Jurkat, Clone E6-1 (cell line): ENCODE measurements around the gene GABRG3.

Experiments
- DNase-seq: peaks from one replicate; pipeline ENCODE4 v3.0.0-alpha.2; 2011; ENCODE audit warnings: low read depth, low spot score
- H3K4me3 ChIP-seq: 2 replicates; pipeline ENCODE4 v1.5.1; 2011; ENCODE audit warnings: mild to moderate bottlenecking, low read length, control low read depth, moderate library complexity

The GABRG3 gene

DNA sequence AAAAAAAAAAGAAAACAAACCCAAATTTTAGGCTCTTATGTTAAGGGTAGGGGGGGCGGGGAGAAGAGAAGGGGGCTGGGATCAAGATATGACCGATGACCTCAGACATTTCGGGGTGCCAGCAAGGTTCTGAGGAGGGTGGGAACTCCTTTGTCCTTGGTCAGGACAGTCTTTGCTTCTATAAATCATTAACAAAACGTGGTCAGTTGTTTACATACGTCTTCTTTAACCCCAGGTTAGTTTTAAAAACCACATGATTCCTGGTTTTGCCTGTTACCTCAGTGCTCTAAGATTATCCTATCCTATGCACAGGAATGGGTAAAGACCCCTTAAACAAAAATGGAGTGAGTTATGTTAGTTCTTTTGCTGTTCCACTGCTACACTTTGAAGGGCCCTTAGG lies 285.5 kb downstream of the GABRG3 start:
- no peak for DNase-seq
- H3K4me3 ChIP-seq, result no peak overlapping the region

DNA sequence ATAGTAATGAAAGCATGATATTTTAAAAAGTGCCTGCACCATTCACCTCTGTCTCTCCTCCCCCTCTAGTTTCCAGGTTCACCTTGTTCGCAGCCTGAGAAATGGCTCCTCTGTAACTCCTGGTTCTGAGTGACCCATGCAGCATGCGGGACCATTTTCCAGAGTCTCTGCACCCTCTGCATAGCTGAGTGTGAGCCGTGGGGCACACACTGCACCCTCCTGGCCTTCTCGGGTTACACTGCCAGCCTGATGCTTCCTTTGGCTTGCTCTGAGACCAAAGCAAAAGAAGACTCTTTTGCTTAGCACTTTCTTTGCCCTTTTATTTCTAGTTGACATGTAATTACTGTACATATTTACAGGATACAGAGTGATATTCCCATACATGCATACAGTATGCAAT lies 287.3 kb downstream of the GABRG3 start:
- no peak for DNase-seq
- no peak overlapping the region for H3K4me3 ChIP-seq

- no peak overlapping the region for H3K4me3 ChIP-seq
- no peak for DNase-seq
Observed at GRCh38 chr15:27260523-27260922, 289.5 kb downstream of the GABRG3 start.

DNA sequence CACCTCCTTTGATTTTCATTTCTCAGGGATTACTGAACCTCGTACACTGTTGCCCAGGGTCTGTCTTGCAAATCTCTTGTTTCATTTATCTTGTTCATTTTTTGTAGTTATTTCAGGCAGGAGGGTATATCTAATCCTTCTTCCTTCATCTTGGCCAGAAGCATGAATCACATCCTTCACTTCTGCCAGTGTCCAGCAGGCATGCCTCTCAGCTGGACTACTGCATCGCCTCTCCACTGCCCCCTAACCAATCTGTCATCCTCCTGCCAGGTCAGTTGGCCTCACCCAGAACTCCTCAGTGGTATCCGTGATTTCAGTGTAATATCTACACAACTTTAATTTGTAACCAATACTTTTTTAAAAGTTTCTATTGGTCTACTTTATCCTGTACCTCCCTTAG lies 297.9 kb downstream of the GABRG3 start:
- no peak overlapping the region for H3K4me3 ChIP-seq
- DNase-seq, result no peak

DNA sequence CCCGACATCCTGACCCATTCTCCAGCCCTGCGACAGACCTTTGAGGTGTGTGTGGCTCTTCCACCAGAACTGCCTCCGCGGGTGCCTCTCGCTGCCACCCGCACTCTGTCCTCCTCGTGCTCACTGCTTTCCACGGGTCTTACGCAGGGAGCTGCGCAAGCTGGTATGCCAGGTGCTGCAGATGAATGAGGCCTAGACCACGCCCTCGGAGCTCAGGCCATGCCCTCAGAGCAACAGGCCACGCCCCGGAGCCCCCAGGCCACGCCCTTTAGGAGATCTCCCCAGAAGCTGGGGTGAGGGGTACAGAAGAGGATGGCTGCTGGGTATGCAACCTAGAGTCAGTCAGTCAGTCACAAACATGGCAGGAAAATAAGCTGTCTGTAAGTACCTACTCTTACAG lies 300.3 kb downstream of the GABRG3 start:
- no peak overlapping the region for H3K4me3 ChIP-seq
- no peak for DNase-seq

GRCh38 chr15:27272427-27272826 lies 301.4 kb downstream of the GABRG3 start:
- DNase-seq, result no peak
- no peak overlapping the region for H3K4me3 ChIP-seq

GRCh38 chr15:27273506-27273905 lies 302.5 kb downstream of the GABRG3 start:
- no peak for DNase-seq
- H3K4me3 ChIP-seq, result no peak overlapping the region

- no peak overlapping the region for H3K4me3 ChIP-seq
- DNase-seq, result no peak
Observed at GRCh38 chr15:27278761-27279160, 307.8 kb downstream of the GABRG3 start.

DNA sequence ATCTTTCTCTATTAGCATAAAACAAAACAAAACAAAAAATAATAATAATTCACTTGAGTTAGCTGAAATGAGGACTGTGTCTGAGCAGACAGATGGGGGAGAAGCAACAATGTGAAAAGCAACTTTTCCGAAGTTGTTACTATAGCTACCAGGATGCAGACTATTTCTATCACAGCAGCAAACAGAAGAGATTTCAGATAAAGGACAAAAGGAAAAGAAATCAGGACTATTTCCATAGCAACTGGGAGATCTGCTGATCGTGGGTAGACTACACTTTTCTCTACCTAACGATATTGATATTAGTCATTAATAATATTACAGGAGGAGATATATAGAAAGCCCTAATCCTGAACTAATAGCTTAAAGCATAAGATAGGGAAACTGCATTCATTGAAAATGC lies 321.7 kb downstream of the GABRG3 start:
- no peak overlapping the region for H3K4me3 ChIP-seq
- DNase-seq, result no peak

- no peak overlapping the region for H3K4me3 ChIP-seq
- no peak for DNase-seq
Observed at GRCh38 chr15:27293607-27294006, 322.6 kb downstream of the GABRG3 start.

DNA sequence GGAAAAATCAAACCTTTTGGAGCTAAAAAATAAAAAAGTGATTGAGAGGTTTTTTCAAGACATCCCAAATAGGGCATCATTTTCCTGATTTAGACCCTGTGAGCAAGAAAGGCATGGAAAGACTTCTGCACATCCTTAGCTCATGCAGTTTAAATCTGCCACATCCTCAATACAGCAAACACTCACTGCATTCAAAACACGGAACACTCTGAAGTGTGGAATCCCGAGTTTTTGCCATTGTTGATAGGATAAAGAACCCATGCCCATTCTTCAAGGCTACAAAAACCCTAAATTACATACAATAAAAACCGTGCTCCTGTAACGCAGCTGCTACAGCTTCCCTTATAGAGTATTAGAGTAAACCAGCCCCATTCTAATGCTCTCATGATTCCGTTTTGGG lies 346.8 kb downstream of the GABRG3 start:
- DNase-seq, result no peak
- no peak overlapping the region for H3K4me3 ChIP-seq

GRCh38 chr15:27323801-27324200 lies 352.8 kb downstream of the GABRG3 start:
- no peak overlapping the region for H3K4me3 ChIP-seq
- DNase-seq, result no peak

GRCh38 chr15:27324886-27325615 lies 354.1 kb downstream of the GABRG3 start:
- H3K4me3 ChIP-seq, result no peak overlapping the region
- no peak for DNase-seq

DNA sequence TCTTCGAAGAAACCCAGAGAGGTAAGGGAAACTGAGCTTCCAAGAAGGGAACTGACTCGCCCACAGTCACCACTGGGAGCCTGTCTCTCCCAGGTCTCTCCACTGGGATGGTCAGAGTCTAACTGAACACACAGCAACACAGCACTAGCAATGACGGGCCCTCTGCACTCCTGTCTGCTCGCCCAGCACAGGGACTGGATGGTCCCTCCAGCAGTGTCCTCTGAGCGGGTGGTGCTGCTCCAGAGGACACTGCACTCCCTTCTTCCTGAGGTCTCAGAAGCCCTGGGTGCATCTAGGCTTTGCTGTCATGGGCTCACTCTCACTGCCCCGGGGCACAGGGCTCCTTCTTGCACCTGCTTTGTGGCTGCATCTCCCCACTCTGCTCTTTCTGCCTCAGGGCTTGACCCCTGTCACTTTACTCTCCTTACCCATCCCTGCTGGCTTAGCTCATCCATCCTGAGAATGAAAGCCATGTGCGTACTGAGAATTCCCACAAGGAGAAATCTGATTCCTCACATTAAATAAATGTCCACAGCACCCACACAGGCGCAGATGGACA lies 356.6 kb downstream of the GABRG3 start:
- DNase-seq, result no peak
- H3K4me3 ChIP-seq, result no peak overlapping the region

DNA sequence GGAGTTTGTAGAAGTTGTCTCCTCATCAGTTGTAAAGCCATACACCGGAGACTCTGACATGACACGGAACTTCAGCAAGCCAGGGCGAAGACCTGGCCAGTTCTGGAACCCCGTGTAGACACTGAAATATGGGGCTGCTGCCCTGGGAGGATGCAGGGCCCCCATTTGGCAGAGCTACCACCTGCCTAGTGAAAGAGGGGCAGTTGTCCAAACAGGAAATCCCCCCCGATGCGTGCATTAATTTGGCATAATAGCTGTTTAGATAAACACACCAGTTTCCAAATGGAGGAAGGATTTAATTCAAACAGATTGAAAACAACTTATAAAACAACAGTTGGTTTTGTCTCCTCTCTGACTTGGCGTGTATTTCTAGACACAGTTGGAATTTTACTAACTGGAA lies 357.2 kb downstream of the GABRG3 start:
- no peak for DNase-seq
- no peak overlapping the region for H3K4me3 ChIP-seq

DNA sequence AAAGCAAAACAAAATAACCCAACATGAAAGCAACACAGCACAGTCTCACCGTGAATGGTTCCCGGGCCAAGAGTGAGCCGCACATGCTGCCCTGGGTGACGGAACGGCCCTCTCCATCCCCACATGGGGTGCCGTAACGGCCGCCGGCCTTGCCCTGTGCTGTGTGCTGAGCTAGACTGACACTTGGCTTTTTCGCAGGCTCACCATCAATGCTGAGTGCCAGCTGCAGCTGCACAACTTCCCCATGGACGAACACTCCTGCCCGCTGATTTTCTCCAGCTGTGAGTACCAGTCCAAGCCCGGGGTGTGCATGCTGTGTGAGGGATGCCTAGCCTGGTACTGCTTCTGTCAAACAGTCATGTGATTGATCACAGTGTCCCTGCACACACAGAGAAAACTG lies 357.6 kb downstream of the GABRG3 start:
- no peak overlapping the region for H3K4me3 ChIP-seq

DNA sequence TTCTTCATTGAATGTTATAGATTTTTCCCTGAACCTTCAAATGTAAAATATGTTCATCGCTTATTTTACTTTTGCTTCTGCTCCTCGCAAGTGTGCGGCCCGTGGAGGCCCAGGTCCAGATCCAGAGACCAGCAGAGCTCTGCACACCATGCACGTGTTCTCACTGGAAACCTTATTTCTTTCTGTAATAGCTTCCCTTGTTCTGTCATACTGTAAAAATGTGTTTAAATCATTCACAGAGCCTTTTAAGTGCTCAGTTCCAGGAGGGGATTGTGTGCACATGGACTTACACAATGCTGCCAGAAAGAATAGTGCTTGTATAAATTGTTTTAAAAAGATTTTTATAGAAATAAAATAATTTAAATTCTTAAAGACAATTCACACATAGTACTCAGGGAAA lies 359.3 kb downstream of the GABRG3 start:
- no peak for DNase-seq
- no peak overlapping the region for H3K4me3 ChIP-seq

More for the DNA sequence above, 357.6 kb downstream of the GABRG3 start:
- DNase-seq, result no peak

DNA sequence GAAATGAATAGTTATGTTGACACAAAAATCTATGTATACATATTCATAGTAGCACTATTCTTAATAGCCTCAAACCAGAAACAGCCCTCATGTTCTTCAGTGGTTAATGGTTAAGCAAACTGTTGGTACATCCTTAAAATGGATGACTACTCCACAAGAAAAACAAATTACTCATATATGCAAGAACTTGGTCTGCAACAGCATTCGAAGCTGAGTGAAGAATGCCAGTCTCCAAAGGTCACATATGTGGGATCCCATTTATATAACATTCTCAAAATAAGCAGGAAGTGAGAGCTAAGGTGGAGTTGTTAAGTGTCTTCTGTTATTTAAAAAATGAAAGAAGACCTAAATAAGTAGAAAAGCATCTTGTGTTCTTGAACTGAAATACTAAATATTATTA lies 365.7 kb downstream of the GABRG3 start:
- no peak overlapping the region for H3K4me3 ChIP-seq
- no peak for DNase-seq

DNA sequence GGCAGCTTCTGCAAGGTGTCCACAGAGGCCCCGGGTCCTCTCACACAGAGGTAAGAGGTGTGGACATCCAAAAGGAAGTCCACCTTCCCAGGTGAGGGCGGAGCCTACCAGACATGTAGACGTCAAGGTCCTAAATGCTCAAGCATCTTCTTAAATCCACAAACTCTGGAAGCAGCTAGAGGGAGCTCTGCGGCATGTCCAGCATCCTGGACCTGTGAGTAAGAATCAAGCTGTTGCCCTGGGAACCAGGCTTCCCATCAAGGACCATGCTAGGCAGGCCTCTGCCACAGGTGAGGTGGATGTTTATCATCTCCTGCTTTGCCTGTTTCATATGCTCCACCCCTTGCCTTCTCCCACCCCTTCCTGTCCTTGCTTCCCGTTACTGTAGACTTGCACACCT lies 368.2 kb downstream of the GABRG3 start:
- DNase-seq, result no peak
- H3K4me3 ChIP-seq, result no peak overlapping the region

DNA sequence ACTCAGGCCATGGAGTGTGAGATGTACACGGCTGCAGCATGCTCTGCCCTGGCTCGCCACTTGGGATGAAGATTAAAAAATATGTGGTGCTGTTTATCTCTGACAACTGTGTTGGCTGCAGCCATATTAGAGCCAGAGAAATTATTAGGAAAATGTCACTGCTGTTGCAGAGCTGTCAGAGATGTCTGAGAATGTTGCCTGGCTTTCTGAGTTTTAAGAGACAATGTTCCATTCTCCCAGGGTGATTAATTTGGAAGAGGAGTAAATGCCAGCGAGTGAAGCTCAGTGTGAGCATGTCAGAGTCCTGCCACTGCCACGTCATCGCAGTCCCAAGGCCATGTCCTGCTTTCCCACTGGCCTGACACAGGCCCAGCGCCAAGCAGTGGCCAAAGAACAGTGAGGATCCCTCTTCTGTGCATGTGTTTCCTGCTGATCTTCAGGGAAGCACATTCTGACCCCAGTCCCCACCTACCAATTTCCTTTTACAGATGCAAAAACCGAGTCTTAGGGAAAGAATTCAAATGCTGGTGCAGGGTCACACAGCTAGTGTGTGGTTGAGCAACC lies 370.9 kb downstream of the GABRG3 start:
- DNase-seq, result no peak
- no peak overlapping the region for H3K4me3 ChIP-seq

- no peak overlapping the region for H3K4me3 ChIP-seq
- no peak for DNase-seq
Observed at GRCh38 chr15:27342991-27343390, 372.0 kb downstream of the GABRG3 start.
